Measurements from ENCODE around the gene MAP1LC3B2.

Gene MAP1LC3B2

GRCh38 chr12:116591855-116592637, 32.9 kb downstream of the MAP1LC3B2 start:
- H3K4me3 ChIP-seq (ENCODE audit: low read depth in 1 of 5, low read length in 5 of 5), result peak overlapping the region in 1 of 5 donors; percentile 13
- H3K27ac ChIP-seq (ENCODE audit: low read depth, low read length), result peak overlapping the region; percentile 53
- H3K4me1 ChIP-seq (ENCODE audit: control insufficient read depth in 5 of 5, insufficient read depth in 5 of 5, low read length in 5 of 5), result peaks cover 10 to 31% (median 26%) of the 10 kb centered on the region in 5 donors
- no peaks in the 10 kb centered on the region for H3K36me3 ChIP-seq (ENCODE audit: control insufficient read depth in 5 of 5, insufficient read depth in 5 of 5, low read length in 5 of 5)
- no peaks in the 10 kb centered on the region for H3K9me3 ChIP-seq (ENCODE audit: control insufficient read depth in 5 of 5, low read length in 5 of 5)
- H3K27me3 ChIP-seq (ENCODE audit: control insufficient read depth in 5 of 5, insufficient read depth in 4 of 5, low read length in 5 of 5), result no peaks in the 10 kb centered on the region
- peak overlapping the region in 1 of 5 donors; percentile 47 for H3K9ac ChIP-seq (ENCODE audit: low read length in 5 of 5)

- Histone ChIP-seq H3K27ac (ENCODE audit: low read depth, low read length) (peak overlapping the region; percentile 53), H3K9ac (ENCODE audit: low read length in 5 of 5) (peak overlapping the region in 1 of 5 donors; percentile 47), H3K4me3 (ENCODE audit: low read depth in 1 of 5, low read length in 5 of 5) (no peak overlapping the region)
These were observed 33.5 kb downstream of the MAP1LC3B2 start for GRCh38 chr12:116592731-116593130.

DNA sequence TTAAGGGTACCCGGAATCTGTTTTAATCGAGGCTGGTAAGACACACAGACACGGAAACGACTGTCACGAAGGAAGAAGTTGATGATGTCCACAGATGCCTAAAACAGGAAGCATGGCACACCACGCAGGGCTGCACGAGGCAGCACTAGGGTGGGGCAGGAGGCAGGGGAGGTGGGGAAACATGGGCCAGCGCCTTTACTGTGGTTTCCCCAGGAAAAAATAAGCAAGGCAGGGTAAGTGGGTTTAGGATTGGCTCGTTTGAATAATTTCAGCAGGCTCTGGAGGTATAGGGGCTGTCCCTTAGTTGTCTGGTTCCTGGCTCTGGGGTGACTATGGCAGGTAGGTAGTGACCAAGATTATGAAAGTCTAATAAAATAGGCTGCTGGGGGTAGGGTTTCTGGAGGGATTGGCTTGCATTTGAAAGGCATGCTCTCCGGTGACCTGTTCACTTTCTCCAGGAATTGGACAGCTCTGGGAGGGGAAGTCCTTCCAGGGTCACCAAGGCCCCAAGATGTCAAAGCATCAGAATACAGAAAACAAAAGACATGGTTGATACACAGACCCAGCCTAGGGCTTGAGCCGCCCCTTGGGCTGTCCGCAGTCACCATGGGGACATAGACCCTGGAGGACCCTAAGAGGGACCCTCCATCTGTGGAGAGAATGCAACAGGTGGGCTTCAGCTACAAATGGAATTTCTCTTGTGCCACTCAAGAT, 35.3 kb downstream of the MAP1LC3B2 start:
- H3K27ac ChIP-seq (ENCODE audit: low read depth, low read length), result no peak overlapping the region

More at GRCh38 chr12:116592731-116593130, 33.5 kb downstream of the MAP1LC3B2 start:
- Histone ChIP-seq H3K9me3 (ENCODE audit: control insufficient read depth in 5 of 5, low read length in 5 of 5) (no peaks in the 10 kb centered on the region), H3K4me1 (ENCODE audit: control insufficient read depth in 5 of 5, insufficient read depth in 5 of 5, low read length in 5 of 5) (peaks cover 10 to 31% (median 26%) of the 10 kb centered on the region in 5 donors), H3K27me3 (ENCODE audit: control insufficient read depth in 5 of 5, insufficient read depth in 4 of 5, low read length in 5 of 5) (no peaks in the 10 kb centered on the region), H3K36me3 (ENCODE audit: control insufficient read depth in 5 of 5, insufficient read depth in 5 of 5, low read length in 5 of 5) (no peaks in the 10 kb centered on the region)

GRCh38 chr12:116595186-116595585, 36.0 kb downstream of the MAP1LC3B2 start:
- Histone ChIP-seq H3K27me3 (ENCODE audit: control insufficient read depth in 5 of 5, insufficient read depth in 4 of 5, low read length in 5 of 5) (no peaks in the 10 kb centered on the region), H3K27ac (ENCODE audit: low read depth, low read length) (no peak overlapping the region), H3K9me3 (ENCODE audit: control insufficient read depth in 5 of 5, low read length in 5 of 5) (no peaks in the 10 kb centered on the region), H3K4me1 (ENCODE audit: control insufficient read depth in 5 of 5, insufficient read depth in 5 of 5, low read length in 5 of 5) (peaks cover 19 to 48% (median 44%) of the 10 kb centered on the region in 5 donors), H3K4me3 (ENCODE audit: low read depth in 1 of 5, low read length in 5 of 5) (no peak overlapping the region), H3K36me3 (ENCODE audit: control insufficient read depth in 5 of 5, insufficient read depth in 5 of 5, low read length in 5 of 5) (no peaks in the 10 kb centered on the region), H3K9ac (ENCODE audit: low read length in 5 of 5) (no peak overlapping the region)

More for the DNA sequence above, 35.3 kb downstream of the MAP1LC3B2 start:
- peak overlapping the region in 1 of 5 donors; percentile 2 for H3K4me3 ChIP-seq (ENCODE audit: low read depth in 1 of 5, low read length in 5 of 5)
- H3K27me3 ChIP-seq (ENCODE audit: control insufficient read depth in 5 of 5, insufficient read depth in 4 of 5, low read length in 5 of 5), result no peaks in the 10 kb centered on the region
- no peaks in the 10 kb centered on the region for H3K9me3 ChIP-seq (ENCODE audit: control insufficient read depth in 5 of 5, low read length in 5 of 5)
- peaks cover 15 to 44% (median 40%) of the 10 kb centered on the region in 5 donors for H3K4me1 ChIP-seq (ENCODE audit: control insufficient read depth in 5 of 5, insufficient read depth in 5 of 5, low read length in 5 of 5)
- H3K9ac ChIP-seq (ENCODE audit: low read length in 5 of 5), result no peak overlapping the region
- no peaks in the 10 kb centered on the region for H3K36me3 ChIP-seq (ENCODE audit: control insufficient read depth in 5 of 5, insufficient read depth in 5 of 5, low read length in 5 of 5)

DNA sequence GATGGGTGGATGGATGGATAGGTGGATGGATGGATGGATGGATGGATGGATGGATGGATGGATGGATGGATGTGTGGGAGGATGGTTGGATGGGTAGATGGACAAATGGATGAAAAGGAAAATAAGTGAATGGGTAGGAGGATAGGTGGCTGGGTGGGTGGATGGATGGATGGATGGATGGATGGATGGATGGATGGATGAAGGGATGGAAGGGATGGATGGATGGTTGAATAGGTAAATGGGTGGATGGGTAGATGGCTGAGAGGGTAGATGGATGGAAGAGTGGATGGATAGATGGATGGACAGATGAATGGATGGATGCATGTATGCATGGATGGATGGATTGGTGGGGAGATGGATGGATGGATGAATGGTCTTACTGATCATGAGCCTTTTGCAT, 36.5 kb downstream of the MAP1LC3B2 start:
- H3K9me3 ChIP-seq (ENCODE audit: control insufficient read depth in 5 of 5, low read length in 5 of 5), result no peaks in the 10 kb centered on the region
- H3K27ac ChIP-seq (ENCODE audit: low read depth, low read length), result no peak overlapping the region
- H3K27me3 ChIP-seq (ENCODE audit: control insufficient read depth in 5 of 5, insufficient read depth in 4 of 5, low read length in 5 of 5), result no peaks in the 10 kb centered on the region
- H3K4me3 ChIP-seq (ENCODE audit: low read depth in 1 of 5, low read length in 5 of 5), result no peak overlapping the region
- H3K36me3 ChIP-seq (ENCODE audit: control insufficient read depth in 5 of 5, insufficient read depth in 5 of 5, low read length in 5 of 5), result no peaks in the 10 kb centered on the region
- H3K9ac ChIP-seq (ENCODE audit: low read length in 5 of 5), result no peak overlapping the region
- peaks cover 19 to 48% (median 44%) of the 10 kb centered on the region in 5 donors for H3K4me1 ChIP-seq (ENCODE audit: control insufficient read depth in 5 of 5, insufficient read depth in 5 of 5, low read length in 5 of 5)

GRCh38 chr12:116597886-116598285, 38.7 kb downstream of the MAP1LC3B2 start:
- Histone ChIP-seq H3K36me3 (ENCODE audit: control insufficient read depth in 5 of 5, insufficient read depth in 5 of 5, low read length in 5 of 5) (no peaks in the 10 kb centered on the region), H3K27me3 (ENCODE audit: control insufficient read depth in 5 of 5, insufficient read depth in 4 of 5, low read length in 5 of 5) (no peaks in the 10 kb centered on the region), H3K27ac (ENCODE audit: low read depth, low read length) (no peak overlapping the region), H3K9me3 (ENCODE audit: control insufficient read depth in 5 of 5, low read length in 5 of 5) (no peaks in the 10 kb centered on the region), H3K9ac (ENCODE audit: low read length in 5 of 5) (no peak overlapping the region), H3K4me1 (ENCODE audit: control insufficient read depth in 5 of 5, insufficient read depth in 5 of 5, low read length in 5 of 5) (peaks cover 16 to 42% (median 38%) of the 10 kb centered on the region in 5 donors), H3K4me3 (ENCODE audit: low read depth in 1 of 5, low read length in 5 of 5) (no peak overlapping the region)

DNA sequence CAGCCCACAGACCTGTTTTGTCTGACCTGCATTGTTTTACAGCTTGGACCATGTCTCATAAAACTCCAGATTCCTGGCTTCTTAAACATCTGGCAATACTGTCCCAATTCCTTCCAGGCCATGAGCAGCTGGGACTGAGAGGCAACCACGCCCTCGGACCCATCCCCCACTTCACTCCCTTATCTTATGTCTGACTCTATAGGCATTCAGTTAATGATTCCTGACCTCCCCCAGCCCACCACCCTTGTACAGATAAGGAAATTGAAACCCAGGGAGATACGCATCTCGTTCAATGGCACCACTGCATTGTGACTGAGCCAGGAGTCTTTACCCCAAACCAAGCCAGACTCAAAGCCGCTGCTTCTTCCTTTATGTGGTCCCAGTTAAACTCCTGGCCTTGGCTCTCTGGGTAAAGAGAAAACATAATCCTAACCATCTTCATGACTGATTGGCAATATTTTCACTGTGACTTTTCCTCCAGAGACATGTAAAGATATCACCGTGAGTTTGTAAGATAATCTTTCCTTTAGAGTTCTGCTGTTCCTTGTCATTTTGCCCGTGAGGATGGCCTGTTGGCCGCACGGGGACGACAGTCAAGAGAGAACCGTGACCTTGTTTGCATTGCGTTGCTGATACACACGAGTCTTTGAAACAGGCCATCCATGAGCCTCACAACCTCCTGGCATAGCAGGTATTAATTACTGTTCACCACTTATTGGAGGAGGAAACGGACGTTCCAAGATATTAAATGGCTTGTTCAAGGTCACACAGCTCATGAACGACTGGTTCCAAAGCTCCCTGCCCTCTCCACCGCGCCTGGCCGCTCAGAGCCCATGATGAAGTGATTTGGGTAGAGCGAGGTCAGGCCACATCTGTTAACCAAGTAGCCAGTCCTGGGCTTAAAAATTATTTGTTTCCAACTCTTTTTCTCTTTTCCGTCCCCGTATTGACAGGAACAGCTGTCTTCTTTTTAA, 39.4 kb downstream of the MAP1LC3B2 start:
- H3K36me3 ChIP-seq (ENCODE audit: control insufficient read depth in 5 of 5, insufficient read depth in 5 of 5, low read length in 5 of 5), result no peaks in the 10 kb centered on the region
- peak overlapping the region in 4 of 5 donors; percentile 11 to 73 (median 54) for H3K9ac ChIP-seq (ENCODE audit: low read length in 5 of 5)
- peak overlapping the region; percentile 86 for H3K27ac ChIP-seq (ENCODE audit: low read depth, low read length)
- peaks cover 16 to 42% (median 38%) of the 10 kb centered on the region in 5 donors for H3K4me1 ChIP-seq (ENCODE audit: control insufficient read depth in 5 of 5, insufficient read depth in 5 of 5, low read length in 5 of 5)
- no peaks in the 10 kb centered on the region for H3K27me3 ChIP-seq (ENCODE audit: control insufficient read depth in 5 of 5, insufficient read depth in 4 of 5, low read length in 5 of 5)
- no peaks in the 10 kb centered on the region for H3K9me3 ChIP-seq (ENCODE audit: control insufficient read depth in 5 of 5, low read length in 5 of 5)
- peak overlapping the region; percentile 42 to 51 (median 44) for H3K4me3 ChIP-seq (ENCODE audit: low read depth in 1 of 5, low read length in 5 of 5)

- Histone ChIP-seq H3K27ac (ENCODE audit: low read depth, low read length) (peak overlapping the region; percentile 86), H3K27me3 (ENCODE audit: control insufficient read depth in 5 of 5, insufficient read depth in 4 of 5, low read length in 5 of 5) (no peaks in the 10 kb centered on the region), H3K36me3 (ENCODE audit: control insufficient read depth in 5 of 5, insufficient read depth in 5 of 5, low read length in 5 of 5) (no peaks in the 10 kb centered on the region), H3K4me1 (ENCODE audit: control insufficient read depth in 5 of 5, insufficient read depth in 5 of 5, low read length in 5 of 5) (peaks cover 16 to 40% (median 37%) of the 10 kb centered on the region in 5 donors), H3K4me3 (ENCODE audit: low read depth in 1 of 5, low read length in 5 of 5) (peak overlapping the region; percentile 42 to 51 (median 44)), H3K9ac (ENCODE audit: low read length in 5 of 5) (peak overlapping the region in 4 of 5 donors; percentile 11 to 73 (median 54)), H3K9me3 (ENCODE audit: control insufficient read depth in 5 of 5, low read length in 5 of 5) (no peaks in the 10 kb centered on the region)
These were observed 40.3 kb downstream of the MAP1LC3B2 start for GRCh38 chr12:116599285-116600136.
